Hepatic stellate cell (primary cell): ENCODE data around the gene RFTN2.

Experiments used
- DNase-seq: peaks from one replicate; pipeline ENCODE4 v3.0.0; 2011; ENCODE audit warnings: low spot score

Gene RFTN2

GRCh38 chr2:197543206-197543605 lies 132.2 kb downstream of the RFTN2 start:
- no peak for DNase-seq

GRCh38 chr2:197539734-197540133 lies 135.7 kb downstream of the RFTN2 start:
- no peak for DNase-seq

GRCh38 chr2:197538412-197538811 lies 137.0 kb downstream of the RFTN2 start:
- no peak for DNase-seq
